DMS53 treated with DMSO at 0.1 percent for 48 hours (cell line): ENCODE measurements around the gene VMO1.

Experiments
- DNase-seq: peaks from one replicate; lab custom pipeline; 2025; ENCODE audit not compliant: unreplicated experiment; lab: John Stamatoyannopoulos, UW

The VMO1 gene

DNA sequence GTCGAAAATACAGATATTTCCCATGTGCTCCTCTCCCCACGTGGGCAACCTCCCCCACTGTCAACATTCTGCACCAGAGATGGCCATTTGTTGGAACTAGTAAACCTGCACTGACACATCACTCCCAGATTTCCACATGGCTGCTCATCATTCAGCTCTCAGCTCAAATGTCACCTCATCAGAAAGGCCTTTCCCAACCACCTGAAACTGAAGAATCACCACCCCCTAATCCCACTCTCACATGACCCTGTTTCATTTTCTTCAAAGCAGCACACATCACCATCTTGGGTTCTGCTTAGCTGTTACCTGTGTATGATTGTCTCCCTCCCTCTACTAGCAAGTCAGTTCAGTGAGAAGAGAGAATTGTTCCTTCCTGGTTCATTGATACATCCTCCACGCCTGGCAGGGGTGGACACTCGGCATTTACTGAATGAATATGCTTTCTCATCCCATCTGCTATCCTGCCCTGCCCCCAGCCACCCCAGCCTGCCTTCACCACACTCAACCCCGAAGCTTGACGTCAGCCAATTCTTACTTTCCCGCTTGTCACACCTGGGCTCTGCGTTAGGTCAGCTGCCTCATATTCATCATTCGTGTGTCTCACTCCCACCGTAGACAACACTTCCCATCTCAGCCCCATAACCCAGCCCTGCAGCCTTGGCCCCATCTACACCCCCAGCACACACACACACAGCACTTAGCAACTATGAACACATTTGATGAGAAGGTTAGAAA, 14.5 kb upstream of the VMO1 start:
- peak; percentile 58 for DNase-seq

DNA sequence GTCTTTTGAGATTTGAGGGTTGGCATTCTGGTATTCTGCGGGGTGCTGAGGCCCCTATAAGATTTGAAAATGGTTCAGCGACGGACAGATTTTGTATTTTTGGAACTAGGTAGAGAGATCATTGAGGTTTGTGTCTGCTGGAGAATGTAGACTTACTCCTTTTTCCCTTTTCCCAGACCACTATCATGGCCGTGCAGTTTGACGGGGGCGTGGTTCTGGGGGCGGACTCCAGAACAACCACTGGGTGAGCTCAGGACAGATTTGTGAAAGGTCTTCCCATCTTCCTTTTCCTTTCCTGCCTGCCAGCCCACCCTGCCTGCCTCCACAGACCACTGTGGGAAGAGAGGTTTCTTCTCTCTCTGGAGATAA, 10.4 kb upstream of the VMO1 start:
- no peak for DNase-seq

DNA sequence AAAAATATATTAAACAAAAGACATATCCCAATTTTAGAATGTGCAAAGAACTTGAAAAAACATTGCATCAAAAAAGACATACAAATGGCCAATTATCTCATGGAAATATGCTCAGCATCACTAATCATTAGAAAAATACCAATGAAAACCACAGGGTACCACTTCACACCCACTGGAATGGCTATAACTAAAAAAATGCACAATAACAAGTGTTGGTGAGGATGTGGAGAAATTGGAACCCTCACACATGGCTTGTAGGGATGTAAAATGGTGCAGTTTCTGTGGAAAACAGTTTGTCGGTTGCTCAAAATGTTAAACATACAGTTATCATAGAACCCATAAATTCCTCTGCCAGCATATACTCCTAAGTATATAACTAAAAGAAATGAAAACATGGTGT, 9.0 kb upstream of the VMO1 start:
- DNase-seq: no peak

- no peak for DNase-seq
These were observed 4.5 kb upstream of the VMO1 start for GRCh38 chr17:4790705-4791088.

GRCh38 chr17:4789951-4790704, 4.0 kb upstream of the VMO1 start:
- peak; percentile 62 for DNase-seq

DNA sequence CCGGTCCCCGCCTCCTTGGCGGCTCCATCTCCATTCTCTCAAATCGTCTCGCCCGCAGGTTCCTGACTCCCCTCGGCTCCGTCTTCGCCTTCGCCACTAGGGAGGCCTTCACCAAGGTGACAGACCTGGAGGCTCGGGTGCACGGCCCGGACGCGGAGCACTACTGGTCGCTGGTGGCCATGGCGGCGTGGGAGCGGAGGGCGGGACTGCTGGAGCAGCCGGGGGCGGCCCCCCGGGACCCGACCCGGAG, 3.5 kb upstream of the VMO1 start:
- no peak for DNase-seq

GRCh38 chr17:4788807-4789700, 2.9 kb upstream of the VMO1 start, which contains the start of gene GLTPD2:
Gene GLTPD2, plus strand, starts transcription at chr17:4788964. Its CDS starts 48 bp downstream, at chr17:4789012.
- no peak for DNase-seq

- no peak for DNase-seq
These were observed 2.1 kb upstream of the VMO1 start for GRCh38 chr17:4788159-4788806.

DNA sequence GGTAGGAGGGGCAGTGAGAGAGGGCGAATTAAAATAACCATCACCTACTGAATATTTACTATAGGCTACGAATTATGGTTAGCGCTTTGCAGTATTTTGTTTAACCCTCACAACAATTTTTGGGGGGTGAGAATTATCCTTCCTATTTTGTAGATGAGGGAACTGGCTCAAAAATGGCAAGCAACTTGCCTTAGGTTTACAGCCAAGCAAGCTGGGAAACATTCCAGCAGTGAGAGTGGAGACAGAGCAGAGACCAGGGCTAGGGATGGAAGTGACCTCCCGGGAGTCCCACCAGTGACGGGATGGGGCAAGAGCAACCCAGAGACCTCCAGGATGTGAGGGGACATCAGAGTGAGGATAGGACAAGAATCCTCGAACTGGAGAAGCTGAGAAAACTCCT, 352 bp upstream of the VMO1 start:
- DNase-seq: no peak

DNA sequence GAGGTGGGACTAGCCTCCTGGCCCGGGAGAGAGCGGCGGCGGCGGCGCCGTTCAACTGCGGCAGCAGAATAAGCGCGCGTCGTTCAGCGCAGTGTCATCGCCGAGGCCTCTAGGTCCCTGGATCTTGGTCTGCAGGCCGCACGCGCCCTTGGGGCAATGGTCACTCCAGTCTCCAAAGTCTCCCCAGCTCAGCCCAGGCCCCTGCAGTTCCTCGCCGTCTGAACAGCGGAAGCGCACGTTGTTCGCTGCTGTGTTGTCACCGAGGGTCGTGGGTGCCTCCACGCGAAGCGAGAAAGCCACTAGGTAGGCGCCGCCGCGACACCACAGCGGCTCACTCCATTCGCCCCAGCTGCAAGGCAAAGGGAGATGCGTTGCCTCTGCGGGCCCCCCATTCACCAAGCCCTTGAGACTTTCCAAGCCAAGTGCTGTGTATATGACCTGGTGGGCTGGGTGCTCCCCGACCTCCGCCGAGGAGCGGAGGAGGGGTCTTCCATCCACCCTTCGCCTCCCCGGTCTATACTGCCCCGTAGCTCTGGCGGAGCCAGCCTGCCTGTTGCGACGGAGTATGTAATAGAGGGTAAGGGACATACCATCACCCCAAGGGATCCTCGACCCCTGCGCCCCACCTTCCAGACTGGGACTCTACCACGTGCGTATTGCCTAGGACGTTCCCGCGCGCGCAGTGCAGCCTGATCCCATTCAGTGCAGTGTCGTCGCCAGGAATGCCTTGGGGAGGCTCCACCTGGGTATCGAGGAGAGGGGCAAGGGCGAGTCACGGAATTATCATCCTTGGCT, 656 bp downstream of the VMO1 start:
- DNase-seq: peak; percentile 8

- DNase-seq: no peak
These were observed 3.5 kb downstream of the VMO1 start for GRCh38 chr17:4782652-4783051.

- DNase-seq: no peak
These were observed 5.7 kb downstream of the VMO1 start for GRCh38 chr17:4780325-4780955.

DNA sequence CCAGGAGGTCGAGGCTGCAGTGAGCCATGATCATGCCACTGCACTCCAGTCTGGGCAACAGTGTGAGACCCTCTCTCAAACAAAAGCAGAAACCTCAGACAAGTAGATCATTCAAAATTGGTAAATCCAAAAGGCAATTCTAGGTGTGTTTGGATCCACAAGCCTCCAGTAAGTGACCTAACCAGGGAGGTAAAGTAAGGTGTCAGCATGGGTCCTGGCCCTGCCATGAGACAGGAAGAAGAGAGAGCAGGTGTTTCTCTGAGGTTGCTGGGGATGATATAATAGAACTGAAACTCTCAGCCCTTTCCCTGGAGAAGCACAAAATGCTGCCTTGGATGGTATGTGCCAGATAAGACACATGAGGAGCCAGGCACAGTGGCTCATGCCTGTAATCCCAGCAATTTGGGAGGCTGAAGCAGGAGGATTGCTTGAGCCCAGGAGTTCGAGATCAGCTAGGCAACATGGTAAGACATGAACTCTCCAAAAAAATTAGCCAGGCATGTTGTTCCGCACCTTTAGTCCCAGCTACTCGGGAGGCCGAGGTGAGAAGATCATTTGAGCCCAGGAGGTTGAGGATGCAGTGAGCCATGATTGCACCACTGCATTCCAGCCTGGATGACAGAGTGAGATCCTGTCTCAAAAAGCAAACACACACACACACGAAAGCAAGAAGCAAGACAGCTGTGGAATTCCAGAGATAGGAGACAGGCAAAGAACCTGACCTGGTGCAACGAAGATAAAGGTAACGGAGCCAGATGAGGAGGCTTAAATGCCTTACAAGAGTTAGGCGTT, 8.0 kb downstream of the VMO1 start:
- DNase-seq: no peak

GRCh38 chr17:4772235-4772613, 13.9 kb downstream of the VMO1 start:
- no peak for DNase-seq

DNA sequence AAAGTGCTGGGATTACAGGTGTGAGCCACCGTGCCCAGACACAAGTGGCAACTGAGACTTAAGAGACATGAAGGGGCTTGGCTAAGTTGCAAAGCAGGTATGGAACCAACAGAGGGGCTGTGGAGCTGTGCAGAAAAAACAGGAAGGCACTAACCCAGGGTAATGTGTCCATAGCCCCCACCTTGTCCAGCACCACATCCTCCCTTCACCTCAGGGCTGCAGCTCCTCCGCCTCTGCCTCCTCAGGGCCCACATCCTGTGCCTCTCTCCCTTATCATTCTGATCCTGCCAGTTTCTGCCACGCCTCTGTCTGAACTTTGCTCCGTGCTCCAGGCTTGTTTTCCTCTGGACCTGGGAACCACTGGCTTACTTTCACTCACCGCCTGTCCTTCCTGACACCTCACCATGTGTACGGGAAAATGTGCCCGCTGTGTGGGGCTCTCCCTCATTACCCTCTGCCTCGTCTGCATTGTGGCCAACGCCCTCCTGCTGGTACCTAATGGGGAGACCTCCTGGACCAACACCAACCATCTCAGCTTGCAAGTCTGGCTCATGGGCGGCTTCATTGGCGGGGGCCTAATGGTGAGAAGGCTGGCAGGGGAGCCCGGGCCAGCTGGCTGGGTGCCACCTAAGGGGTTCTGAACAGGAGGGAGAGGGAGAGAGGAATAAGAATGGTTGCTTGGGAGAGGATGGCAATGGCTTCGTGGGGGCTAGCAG, 14.5 kb downstream of the VMO1 start, which contains the start of gene TM4SF5:
TM4SF5 (plus strand) TSS at position 368 of the 716 bp plus-strand sequence; CDS start at position 405, 37 bp downstream.
- DNase-seq: peak; percentile 5

- no peak for DNase-seq
These were observed 16.5 kb downstream of the VMO1 start for GRCh38 chr17:4769628-4770027.

- no peak for DNase-seq
These were observed 17.9 kb downstream of the VMO1 start for GRCh38 chr17:4768298-4768697.

DNA sequence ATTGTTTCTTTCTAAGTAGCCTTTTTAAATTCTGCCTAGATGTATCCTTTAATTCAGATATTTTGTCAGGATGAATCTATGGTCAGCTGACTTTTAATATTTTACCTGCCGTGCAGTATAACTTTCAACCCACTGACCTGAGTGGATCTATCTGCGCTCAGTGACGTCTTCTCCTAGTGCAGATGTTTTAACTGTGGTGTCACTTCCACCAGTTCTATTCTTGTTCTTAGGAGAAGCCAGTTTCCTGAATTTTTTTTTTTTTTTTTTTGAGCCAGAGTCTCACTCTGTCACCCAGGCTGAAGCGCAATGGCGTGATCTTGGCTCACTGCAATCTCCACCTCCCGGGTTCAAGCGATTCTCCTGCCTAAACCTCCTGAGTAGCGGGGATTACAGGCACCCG, 19.4 kb downstream of the VMO1 start:
- no peak for DNase-seq

GRCh38 chr17:4766201-4766600, 20.0 kb downstream of the VMO1 start:
- no peak for DNase-seq
